ENCODE results near the gene NABP1.

Gene NABP1

GRCh38 chr2:191686729-191687128 is 8.8 kb downstream of the NABP1 start:
- Histone ChIP-seq H3K4me1 (ENCODE audit: control insufficient read depth, insufficient read depth, low read length) (peaks cover 98% of the 10 kb centered on the region), H3K4me3 (ENCODE audit: low read length) (peak overlapping the region; percentile 91), H3K9ac (ENCODE audit: low read length) (peak overlapping the region; percentile 98), H3K36me3 (ENCODE audit: control insufficient read depth, insufficient read depth, low read length, severe bottlenecking) (peaks cover 73% of the 10 kb centered on the region), H3K9me3 (ENCODE audit: control insufficient read depth, low read length) (no peaks in the 10 kb centered on the region), H3K27me3 (replicated peaks; ENCODE audit: control insufficient read depth, insufficient read depth, low read length) (no peaks in the 10 kb centered on the region)
- DNase-seq (ENCODE audit: low read depth), result no peak

- Histone ChIP-seq H3K4me3 (ENCODE audit: low read length) (no peak overlapping the region), H3K9me3 (ENCODE audit: control insufficient read depth, low read length) (no peaks in the 10 kb centered on the region), H3K9ac (ENCODE audit: low read length) (peak overlapping the region; percentile 98), H3K36me3 (ENCODE audit: control insufficient read depth, insufficient read depth, low read length, severe bottlenecking) (peaks cover 61% of the 10 kb centered on the region), H3K4me1 (ENCODE audit: control insufficient read depth, insufficient read depth, low read length) (peaks cover 97% of the 10 kb centered on the region), H3K27me3 (replicated peaks; ENCODE audit: control insufficient read depth, insufficient read depth, low read length) (no peaks in the 10 kb centered on the region)
- no peak for DNase-seq (ENCODE audit: low read depth)
These were observed 9.9 kb downstream of the NABP1 start for GRCh38 chr2:191687867-191688266.

- peaks cover 97% of the 10 kb centered on the region for H3K4me1 ChIP-seq (ENCODE audit: control insufficient read depth, insufficient read depth, low read length)
- H3K27me3 ChIP-seq (replicated peaks; ENCODE audit: control insufficient read depth, insufficient read depth, low read length), result no peaks in the 10 kb centered on the region
- no peaks in the 10 kb centered on the region for H3K9me3 ChIP-seq (ENCODE audit: control insufficient read depth, low read length)
- no peak overlapping the region for H3K4me3 ChIP-seq (ENCODE audit: low read length)
- DNase-seq (ENCODE audit: low read depth), result peak; percentile 96
- peaks cover 49% of the 10 kb centered on the region for H3K36me3 ChIP-seq (ENCODE audit: control insufficient read depth, insufficient read depth, low read length, severe bottlenecking)
- H3K9ac ChIP-seq (ENCODE audit: low read length), result peak overlapping the region; percentile 98
These were observed 11.2 kb downstream of the NABP1 start for GRCh38 chr2:191688934-191689695.

- H3K9ac ChIP-seq (ENCODE audit: low read length), result peak overlapping the region; percentile 98
- DNase-seq (ENCODE audit: low read depth), result no peak
- no peaks in the 10 kb centered on the region for H3K9me3 ChIP-seq (ENCODE audit: control insufficient read depth, low read length)
- H3K36me3 ChIP-seq (ENCODE audit: control insufficient read depth, insufficient read depth, low read length, severe bottlenecking), result peaks cover 37% of the 10 kb centered on the region
- peak overlapping the region; percentile 43 for H3K4me3 ChIP-seq (ENCODE audit: low read length)
- H3K27me3 ChIP-seq (replicated peaks; ENCODE audit: control insufficient read depth, insufficient read depth, low read length), result no peaks in the 10 kb centered on the region
- H3K4me1 ChIP-seq (ENCODE audit: control insufficient read depth, insufficient read depth, low read length), result peaks cover 91% of the 10 kb centered on the region
These were observed 12.4 kb downstream of the NABP1 start for GRCh38 chr2:191690327-191690726.

GRCh38 chr2:191691016-191691735 is 13.2 kb downstream of the NABP1 start:
- Histone ChIP-seq H3K36me3 (ENCODE audit: control insufficient read depth, insufficient read depth, low read length, severe bottlenecking) (peaks cover 28% of the 10 kb centered on the region), H3K27me3 (replicated peaks; ENCODE audit: control insufficient read depth, insufficient read depth, low read length) (no peaks in the 10 kb centered on the region), H3K4me3 (ENCODE audit: low read length) (peak overlapping the region; percentile 43), H3K9ac (ENCODE audit: low read length) (peak overlapping the region; percentile 75), H3K9me3 (ENCODE audit: control insufficient read depth, low read length) (no peaks in the 10 kb centered on the region), H3K4me1 (ENCODE audit: control insufficient read depth, insufficient read depth, low read length) (peaks cover 89% of the 10 kb centered on the region)
- peak; percentile 93 for DNase-seq (ENCODE audit: low read depth)

GRCh38 chr2:191691898-191692297 is 14.0 kb downstream of the NABP1 start:
- Histone ChIP-seq H3K27me3 (replicated peaks; ENCODE audit: control insufficient read depth, insufficient read depth, low read length) (no peaks in the 10 kb centered on the region), H3K36me3 (ENCODE audit: control insufficient read depth, insufficient read depth, low read length, severe bottlenecking) (peaks cover 21% of the 10 kb centered on the region), H3K4me1 (ENCODE audit: control insufficient read depth, insufficient read depth, low read length) (peaks cover 87% of the 10 kb centered on the region), H3K9ac (ENCODE audit: low read length) (peak overlapping the region; percentile 75), H3K9me3 (ENCODE audit: control insufficient read depth, low read length) (no peaks in the 10 kb centered on the region), H3K4me3 (ENCODE audit: low read length) (no peak overlapping the region)
- no peak for DNase-seq (ENCODE audit: low read depth)

GRCh38 chr2:191692502-191693115 is 14.7 kb downstream of the NABP1 start:
- Histone ChIP-seq H3K4me3 (ENCODE audit: low read length) (no peak overlapping the region), H3K27me3 (replicated peaks; ENCODE audit: control insufficient read depth, insufficient read depth, low read length) (no peaks in the 10 kb centered on the region), H3K9me3 (ENCODE audit: control insufficient read depth, low read length) (no peaks in the 10 kb centered on the region), H3K9ac (ENCODE audit: low read length) (peak overlapping the region; percentile 75), H3K4me1 (ENCODE audit: control insufficient read depth, insufficient read depth, low read length) (peaks cover 80% of the 10 kb centered on the region), H3K36me3 (ENCODE audit: control insufficient read depth, insufficient read depth, low read length, severe bottlenecking) (peaks cover 14% of the 10 kb centered on the region)
- DNase-seq (ENCODE audit: low read depth), result no peak

- no peak for DNase-seq (ENCODE audit: low read depth)
- H3K9me3 ChIP-seq (ENCODE audit: control insufficient read depth, low read length), result no peaks in the 10 kb centered on the region
These were observed 15.2 kb downstream of the NABP1 start for GRCh38 chr2:191693166-191693565.

GRCh38 chr2:191693778-191694177 is 15.8 kb downstream of the NABP1 start:
- peaks cover 68% of the 10 kb centered on the region for H3K4me1 ChIP-seq (ENCODE audit: control insufficient read depth, insufficient read depth, low read length)
- DNase-seq (ENCODE audit: low read depth), result no peak
- H3K27me3 ChIP-seq (replicated peaks; ENCODE audit: control insufficient read depth, insufficient read depth, low read length), result no peaks in the 10 kb centered on the region
- H3K9me3 ChIP-seq (ENCODE audit: control insufficient read depth, low read length), result no peaks in the 10 kb centered on the region
- peaks cover 2% of the 10 kb centered on the region for H3K36me3 ChIP-seq (ENCODE audit: control insufficient read depth, insufficient read depth, low read length, severe bottlenecking)
- no peak overlapping the region for H3K4me3 ChIP-seq (ENCODE audit: low read length)
- H3K9ac ChIP-seq (ENCODE audit: low read length), result no peak overlapping the region

More at GRCh38 chr2:191693166-191693565, 15.2 kb downstream of the NABP1 start:
- Histone ChIP-seq H3K27me3 (replicated peaks; ENCODE audit: control insufficient read depth, insufficient read depth, low read length) (no peaks in the 10 kb centered on the region), H3K36me3 (ENCODE audit: control insufficient read depth, insufficient read depth, low read length, severe bottlenecking) (peaks cover 8% of the 10 kb centered on the region), H3K9ac (ENCODE audit: low read length) (peak overlapping the region; percentile 63), H3K4me3 (ENCODE audit: low read length) (no peak overlapping the region), H3K4me1 (ENCODE audit: control insufficient read depth, insufficient read depth, low read length) (peaks cover 74% of the 10 kb centered on the region)

- peak; percentile 59 for DNase-seq (ENCODE audit: low read depth)
- no peak overlapping the region for H3K4me3 ChIP-seq (ENCODE audit: low read length)
- peak overlapping the region; percentile 21 for H3K9ac ChIP-seq (ENCODE audit: low read length)
- peaks cover 48% of the 10 kb centered on the region for H3K4me1 ChIP-seq (ENCODE audit: control insufficient read depth, insufficient read depth, low read length)
- H3K36me3 ChIP-seq (ENCODE audit: control insufficient read depth, insufficient read depth, low read length, severe bottlenecking), result no peaks in the 10 kb centered on the region
- H3K27me3 ChIP-seq (replicated peaks; ENCODE audit: control insufficient read depth, insufficient read depth, low read length), result no peaks in the 10 kb centered on the region
- H3K9me3 ChIP-seq (ENCODE audit: control insufficient read depth, low read length), result no peaks in the 10 kb centered on the region
These were observed 18.1 kb downstream of the NABP1 start for GRCh38 chr2:191696001-191696400.

- Histone ChIP-seq H3K9me3 (ENCODE audit: control insufficient read depth, low read length) (no peaks in the 10 kb centered on the region), H3K9ac (ENCODE audit: low read length) (no peak overlapping the region), H3K4me1 (ENCODE audit: control insufficient read depth, insufficient read depth, low read length) (peaks cover 38% of the 10 kb centered on the region), H3K4me3 (ENCODE audit: low read length) (no peak overlapping the region), H3K27me3 (replicated peaks; ENCODE audit: control insufficient read depth, insufficient read depth, low read length) (no peaks in the 10 kb centered on the region), H3K36me3 (ENCODE audit: control insufficient read depth, insufficient read depth, low read length, severe bottlenecking) (no peaks in the 10 kb centered on the region)
- DNase-seq (ENCODE audit: low read depth), result no peak
These were observed 19.0 kb downstream of the NABP1 start for GRCh38 chr2:191696966-191697365.
